Measurements from ENCODE around the gene CHD5.

Gene CHD5

GRCh38 chr1:6062670-6063069, 117.5 kb downstream of the CHD5 start:
- no peak for DNase-seq (ENCODE audit: low read depth)

- no peak for DNase-seq (ENCODE audit: low read depth)
Measured at GRCh38 chr1:6059866-6060265, 120.3 kb downstream of the CHD5 start.

GRCh38 chr1:6057170-6057845, 122.8 kb downstream of the CHD5 start:
- DNase-seq (ENCODE audit: low read depth): no peak

GRCh38 chr1:6056572-6056948, 123.6 kb downstream of the CHD5 start:
- DNase-seq (ENCODE audit: low read depth): no peak

- DNase-seq (ENCODE audit: low read depth): no peak
Measured at GRCh38 chr1:6054596-6054995, 125.5 kb downstream of the CHD5 start.

DNA sequence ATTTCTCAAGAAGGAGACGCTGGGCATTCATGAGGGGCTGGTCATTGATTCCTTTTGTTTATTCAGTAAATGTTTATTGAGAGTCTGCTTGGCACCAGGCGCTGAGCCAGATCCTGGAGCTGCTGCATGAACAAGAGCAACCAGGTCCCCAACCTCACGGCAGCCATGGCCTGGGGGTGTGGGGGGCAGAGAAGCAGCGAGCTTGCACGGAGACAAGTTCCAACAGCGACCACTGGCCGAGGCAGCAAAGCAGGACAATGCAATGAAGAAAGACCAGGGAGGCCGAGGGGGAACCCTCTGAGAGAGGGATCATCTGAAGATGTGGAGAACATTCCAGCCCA, 126.9 kb downstream of the CHD5 start:
- no peak for DNase-seq (ENCODE audit: low read depth)

DNA sequence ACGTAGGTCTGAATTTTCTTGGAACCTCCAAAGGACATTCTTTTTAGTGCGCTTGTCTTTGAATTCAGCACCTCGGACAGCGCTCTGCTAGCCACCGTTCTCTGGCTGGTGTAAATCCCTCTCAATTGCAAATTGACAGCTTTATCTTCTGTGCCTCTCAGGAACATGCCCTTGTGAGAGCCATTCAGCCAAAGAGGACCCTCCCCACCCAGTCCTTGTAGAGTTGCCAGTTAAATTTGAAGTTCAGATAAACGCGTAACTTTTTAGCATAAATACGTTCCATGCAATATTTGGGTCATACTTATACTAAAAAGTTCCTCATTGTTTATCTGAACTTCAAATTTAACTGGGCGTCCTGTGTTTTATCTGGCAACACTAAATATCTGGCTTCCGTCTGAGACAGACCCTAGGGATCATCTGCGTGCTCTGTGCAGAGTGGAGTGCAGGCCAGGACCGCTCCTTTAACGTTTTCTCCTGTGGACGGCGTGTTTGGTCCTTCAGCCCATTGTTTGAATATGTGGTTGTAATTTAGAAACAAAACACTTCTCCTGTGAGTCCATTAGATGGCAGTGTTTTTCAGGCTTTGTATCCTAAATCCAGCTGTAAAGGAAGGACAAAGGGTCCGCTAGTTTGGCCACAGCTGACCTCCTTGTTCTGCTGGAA, 127.4 kb downstream of the CHD5 start:
- DNase-seq (ENCODE audit: low read depth): no peak
